PFSK-1 (cell line): ENCODE measurements around the gene PTBP3.

Experiments used
- FOXP2 ChIP-seq: optimal IDR thresholded peaks from 2 replicates; pipeline ENCODE3; 2011; ENCODE audit warnings: borderline replicate concordance, control low read depth, inconsistent platforms; ENCODE audit not compliant: insufficient read depth; ENCODE audit errors: extremely low read length, extremely low read depth
- POLR2AphosphoS5 ChIP-seq: IDR thresholded peaks from 2 replicates; pipeline ENCODE4 v1.6.1; 2012; ENCODE audit warnings: low read depth, mild to moderate bottlenecking, control low read depth, low read length, moderate library complexity
- SIN3A ChIP-seq: IDR thresholded peaks from 2 replicates; pipeline ENCODE4 v1.6.1; 2012; ENCODE audit warnings: mild to moderate bottlenecking, low read length, moderate library complexity, borderline replicate concordance; ENCODE audit not compliant: insufficient read depth
- TAF1 ChIP-seq: IDR thresholded peaks from 2 replicates; pipeline ENCODE4 v1.6.1; 2012; ENCODE audit warnings: low read length, control low read depth, borderline replicate concordance; ENCODE audit not compliant: insufficient read depth
- TF ChIP-seq, protein P1 (sequence below), 2 experiments: IDR thresholded peaks; 2 replicates each; pipeline versions ENCODE4 v1.6.1 to v1.8.0; 2011 to 2012; ENCODE audit warnings: low read depth in 2 of 2, low read length in 2 of 2, control low read depth in 1 of 2, inconsistent platforms in 1 of 2, mild to moderate bottlenecking in 1 of 2, moderate library complexity in 1 of 2; ENCODE audit not compliant: insufficient read depth in 1 of 2

GRCh38 chr9:112186695-112187094 lies 146.7 kb downstream of the PTBP3 start:
- TF ChIP-seq TAF1: no peak
- TF ChIP-seq POLR2AphosphoS5: no peak
- TF ChIP-seq, protein P1, sequence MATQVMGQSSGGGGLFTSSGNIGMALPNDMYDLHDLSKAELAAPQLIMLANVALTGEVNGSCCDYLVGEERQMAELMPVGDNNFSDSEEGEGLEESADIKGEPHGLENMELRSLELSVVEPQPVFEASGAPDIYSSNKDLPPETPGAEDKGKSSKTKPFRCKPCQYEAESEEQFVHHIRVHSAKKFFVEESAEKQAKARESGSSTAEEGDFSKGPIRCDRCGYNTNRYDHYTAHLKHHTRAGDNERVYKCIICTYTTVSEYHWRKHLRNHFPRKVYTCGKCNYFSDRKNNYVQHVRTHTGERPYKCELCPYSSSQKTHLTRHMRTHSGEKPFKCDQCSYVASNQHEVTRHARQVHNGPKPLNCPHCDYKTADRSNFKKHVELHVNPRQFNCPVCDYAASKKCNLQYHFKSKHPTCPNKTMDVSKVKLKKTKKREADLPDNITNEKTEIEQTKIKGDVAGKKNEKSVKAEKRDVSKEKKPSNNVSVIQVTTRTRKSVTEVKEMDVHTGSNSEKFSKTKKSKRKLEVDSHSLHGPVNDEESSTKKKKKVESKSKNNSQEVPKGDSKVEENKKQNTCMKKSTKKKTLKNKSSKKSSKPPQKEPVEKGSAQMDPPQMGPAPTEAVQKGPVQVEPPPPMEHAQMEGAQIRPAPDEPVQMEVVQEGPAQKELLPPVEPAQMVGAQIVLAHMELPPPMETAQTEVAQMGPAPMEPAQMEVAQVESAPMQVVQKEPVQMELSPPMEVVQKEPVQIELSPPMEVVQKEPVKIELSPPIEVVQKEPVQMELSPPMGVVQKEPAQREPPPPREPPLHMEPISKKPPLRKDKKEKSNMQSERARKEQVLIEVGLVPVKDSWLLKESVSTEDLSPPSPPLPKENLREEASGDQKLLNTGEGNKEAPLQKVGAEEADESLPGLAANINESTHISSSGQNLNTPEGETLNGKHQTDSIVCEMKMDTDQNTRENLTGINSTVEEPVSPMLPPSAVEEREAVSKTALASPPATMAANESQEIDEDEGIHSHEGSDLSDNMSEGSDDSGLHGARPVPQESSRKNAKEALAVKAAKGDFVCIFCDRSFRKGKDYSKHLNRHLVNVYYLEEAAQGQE (IDR thresholded peaks at IDR 0.05; ENCODE audit: insufficient read depth in 1 of 2, low read depth in 2 of 2, low read length in 2 of 2): no peak
- no peak for TF ChIP-seq FOXP2
- TF ChIP-seq SIN3A: no peak
